Measurements from ENCODE around the gene FHIT.

Gene FHIT

DNA sequence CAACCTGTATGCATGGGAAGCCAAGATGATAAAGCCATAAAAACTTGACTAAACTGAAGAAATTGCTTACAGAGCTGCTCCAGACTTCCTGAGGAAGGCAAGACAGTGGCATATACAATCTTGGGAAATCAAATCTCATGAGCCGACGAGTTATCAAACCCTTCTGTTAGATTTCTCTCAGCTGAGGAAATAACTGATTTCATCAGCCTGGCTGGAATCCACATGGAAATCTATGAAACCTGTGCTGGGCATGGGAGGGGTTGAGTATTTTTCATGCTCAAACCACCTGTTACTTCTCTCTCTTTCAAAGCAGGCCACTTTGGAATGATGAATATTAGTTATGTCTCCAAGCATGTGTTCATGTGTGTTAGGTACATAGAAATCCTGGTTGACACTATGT, 727.7 kb downstream of the FHIT start:
- TF ChIP-seq GATA3 (IDR thresholded peaks at IDR 0.05; ENCODE audit: low read depth, low read length) (no peak), GATA2 (IDR thresholded peaks at IDR 0.05; ENCODE audit: low read depth, low read length) (no peak)

DNA sequence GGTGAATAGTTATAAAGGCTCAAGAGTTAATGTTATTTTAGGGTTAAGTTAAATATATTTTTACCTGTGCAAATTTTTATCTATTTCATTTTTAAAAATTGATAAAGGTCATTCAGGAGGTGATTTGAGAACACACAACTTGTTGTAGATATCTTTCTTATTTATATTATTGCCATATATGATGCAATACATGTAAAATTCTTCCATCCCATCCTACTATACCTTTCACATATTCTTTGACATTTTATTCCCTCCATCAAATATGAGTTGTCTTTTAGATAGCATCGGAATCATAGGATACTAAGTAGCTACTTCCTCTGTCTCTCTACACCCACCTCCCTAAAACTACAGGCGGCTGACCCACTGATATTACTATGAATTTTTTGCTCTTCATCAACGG, 734.1 kb downstream of the FHIT start:
- no peak for TF ChIP-seq GATA2 (IDR thresholded peaks at IDR 0.05; ENCODE audit: low read depth, low read length)
- TF ChIP-seq GATA3 (IDR thresholded peaks at IDR 0.05; ENCODE audit: low read depth, low read length): no peak

DNA sequence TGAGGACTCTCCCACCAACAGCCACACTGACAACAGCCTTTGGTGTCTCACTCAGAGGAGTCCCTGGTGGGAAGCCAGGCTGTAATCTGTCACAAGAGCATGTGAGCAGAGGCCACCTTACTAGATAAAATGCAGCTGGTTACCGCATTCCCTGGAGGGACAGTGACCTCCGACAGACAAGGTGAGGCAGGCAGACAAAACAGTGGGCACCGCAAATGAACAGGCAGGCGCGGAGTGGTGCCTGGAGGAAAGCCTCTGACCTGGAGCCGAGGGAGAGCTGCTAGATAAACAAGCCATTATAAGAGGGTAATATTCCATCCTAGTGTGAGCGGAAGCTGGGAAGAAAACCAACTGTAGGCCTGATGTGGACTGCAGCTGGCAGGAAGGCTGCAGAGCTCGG, 736.4 kb downstream of the FHIT start:
- TF ChIP-seq GATA3 (IDR thresholded peaks at IDR 0.05; ENCODE audit: low read depth, low read length) (no peak), GATA2 (IDR thresholded peaks at IDR 0.05; ENCODE audit: low read depth, low read length) (no peak)

- TF ChIP-seq GATA3 (IDR thresholded peaks at IDR 0.05; ENCODE audit: low read depth, low read length): no peak
- no peak for TF ChIP-seq GATA2 (IDR thresholded peaks at IDR 0.05; ENCODE audit: low read depth, low read length)
Measured at GRCh38 chr3:60514085-60514649, 737.1 kb downstream of the FHIT start.

DNA sequence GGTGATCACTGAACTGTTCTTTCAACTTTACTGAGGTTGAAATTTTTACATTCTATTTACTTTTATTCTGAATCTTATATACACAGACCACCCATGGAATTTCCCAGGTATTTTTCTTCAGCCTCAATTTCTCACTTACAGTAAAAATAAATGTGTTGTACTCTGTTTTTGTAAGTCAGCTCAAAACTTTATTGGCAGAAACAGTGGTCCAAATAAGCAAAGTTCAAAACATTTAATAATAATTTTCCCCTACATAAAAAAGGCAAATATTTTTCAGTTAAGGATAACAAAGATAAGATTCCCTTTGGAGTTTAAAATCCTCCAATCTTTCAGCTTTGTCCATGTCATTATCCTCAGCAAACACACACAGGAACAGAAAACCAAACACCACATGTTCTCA, 738.0 kb downstream of the FHIT start:
- TF ChIP-seq GATA3 (IDR thresholded peaks at IDR 0.05; ENCODE audit: low read depth, low read length) (no peak), GATA2 (IDR thresholded peaks at IDR 0.05; ENCODE audit: low read depth, low read length) (no peak)

DNA sequence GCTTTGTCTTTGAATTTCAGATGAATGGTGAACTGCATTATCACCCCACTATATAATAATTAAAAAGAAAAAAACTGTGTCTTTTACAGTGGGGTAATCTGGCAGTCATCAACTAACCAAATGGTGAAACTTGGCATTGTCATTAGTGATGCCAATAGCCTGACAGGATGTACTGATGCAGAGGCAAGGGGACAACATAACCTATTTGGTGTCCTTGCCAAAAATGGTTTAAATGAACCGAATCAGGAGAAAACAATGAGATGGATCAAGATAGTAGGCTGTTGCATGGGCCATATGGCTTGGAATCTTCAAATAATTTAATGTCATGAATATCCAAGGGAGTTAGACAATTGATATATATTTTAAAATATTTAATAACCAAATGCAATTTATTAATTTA, 738.7 kb downstream of the FHIT start:
- TF ChIP-seq GATA2 (IDR thresholded peaks at IDR 0.05; ENCODE audit: low read depth, low read length) (no peak), GATA3 (IDR thresholded peaks at IDR 0.05; ENCODE audit: low read depth, low read length) (no peak)

DNA sequence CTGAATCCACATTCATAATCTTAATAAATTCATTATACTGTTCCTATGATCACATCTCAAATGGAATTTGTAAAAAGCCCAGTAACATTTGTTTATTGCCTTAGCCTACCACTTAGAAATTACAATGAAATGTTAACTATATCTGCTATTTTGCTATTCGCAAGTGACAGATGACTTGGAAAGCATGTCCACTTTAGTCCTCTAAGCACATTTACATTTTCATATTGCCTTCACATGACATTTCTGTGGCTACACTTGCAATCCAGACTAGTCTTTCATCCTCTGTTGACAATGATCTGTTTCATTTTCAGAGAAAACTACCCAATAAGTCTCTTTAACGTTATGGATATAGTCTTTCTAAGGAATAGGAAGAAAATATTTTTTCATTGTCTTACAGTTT, 741.8 kb downstream of the FHIT start:
- TF ChIP-seq GATA2 (IDR thresholded peaks at IDR 0.05; ENCODE audit: low read depth, low read length) (no peak), GATA3 (IDR thresholded peaks at IDR 0.05; ENCODE audit: low read depth, low read length) (no peak)

- TF ChIP-seq GATA3 (IDR thresholded peaks at IDR 0.05; ENCODE audit: low read depth, low read length): no peak
- TF ChIP-seq GATA2 (IDR thresholded peaks at IDR 0.05; ENCODE audit: low read depth, low read length): no peak
Measured at GRCh38 chr3:60504827-60505457, 746.3 kb downstream of the FHIT start.

GRCh38 chr3:60501314-60501713, 749.9 kb downstream of the FHIT start:
- TF ChIP-seq GATA2 (IDR thresholded peaks at IDR 0.05; ENCODE audit: low read depth, low read length): no peak
- TF ChIP-seq GATA3 (IDR thresholded peaks at IDR 0.05; ENCODE audit: low read depth, low read length): no peak

GRCh38 chr3:60497902-60498301, 753.4 kb downstream of the FHIT start:
- TF ChIP-seq GATA3 (IDR thresholded peaks at IDR 0.05; ENCODE audit: low read depth, low read length) (no peak), GATA2 (IDR thresholded peaks at IDR 0.05; ENCODE audit: low read depth, low read length) (no peak)

GRCh38 chr3:60490992-60491391, 760.3 kb downstream of the FHIT start:
- TF ChIP-seq GATA2 (IDR thresholded peaks at IDR 0.05; ENCODE audit: low read depth, low read length) (no peak), GATA3 (IDR thresholded peaks at IDR 0.05; ENCODE audit: low read depth, low read length) (no peak)

DNA sequence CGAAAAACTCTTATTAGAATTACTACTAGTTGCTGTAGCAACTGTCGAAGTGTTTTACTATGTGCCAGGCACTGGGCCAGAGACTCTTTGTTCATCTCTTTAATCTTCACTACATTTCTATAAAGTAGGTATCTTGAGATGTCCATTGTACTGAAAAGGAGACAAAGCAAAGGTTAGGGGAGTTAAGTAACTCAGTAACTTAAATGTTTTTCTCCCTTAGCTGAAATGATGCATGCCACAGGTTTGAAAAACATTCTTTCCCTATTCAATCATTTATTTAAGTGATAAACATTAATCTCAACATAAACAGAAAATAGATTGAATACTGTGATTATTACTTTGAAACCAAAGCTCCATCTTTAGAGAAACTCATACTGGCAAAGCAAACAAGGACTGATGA, 776.2 kb downstream of the FHIT start:
- no peak for TF ChIP-seq GATA3 (IDR thresholded peaks at IDR 0.05; ENCODE audit: low read depth, low read length)
- TF ChIP-seq GATA2 (IDR thresholded peaks at IDR 0.05; ENCODE audit: low read depth, low read length): no peak

GRCh38 chr3:60469481-60469880, 781.8 kb downstream of the FHIT start:
- TF ChIP-seq GATA3 (IDR thresholded peaks at IDR 0.05; ENCODE audit: low read depth, low read length) (no peak), GATA2 (IDR thresholded peaks at IDR 0.05; ENCODE audit: low read depth, low read length) (no peak)

DNA sequence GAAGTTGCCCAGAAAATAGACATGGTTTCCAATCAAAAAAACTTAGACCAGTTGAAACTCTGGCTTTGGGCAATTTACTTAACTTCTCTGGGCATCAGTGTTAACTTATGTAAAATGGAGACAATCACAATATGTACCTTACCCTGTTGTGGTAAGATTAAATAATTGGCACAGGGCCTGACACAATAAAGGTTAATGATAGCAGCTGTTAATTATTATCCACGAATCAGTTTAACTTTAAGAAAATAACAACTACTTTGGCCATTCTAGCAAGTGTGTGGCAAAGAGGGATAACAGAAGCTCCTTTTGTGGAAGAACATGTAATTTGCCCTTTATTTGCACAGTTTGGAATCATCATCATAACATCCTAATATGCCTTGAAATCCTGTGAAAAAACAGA, 787.6 kb downstream of the FHIT start:
- no peak for TF ChIP-seq GATA2 (IDR thresholded peaks at IDR 0.05; ENCODE audit: low read depth, low read length)

DNA sequence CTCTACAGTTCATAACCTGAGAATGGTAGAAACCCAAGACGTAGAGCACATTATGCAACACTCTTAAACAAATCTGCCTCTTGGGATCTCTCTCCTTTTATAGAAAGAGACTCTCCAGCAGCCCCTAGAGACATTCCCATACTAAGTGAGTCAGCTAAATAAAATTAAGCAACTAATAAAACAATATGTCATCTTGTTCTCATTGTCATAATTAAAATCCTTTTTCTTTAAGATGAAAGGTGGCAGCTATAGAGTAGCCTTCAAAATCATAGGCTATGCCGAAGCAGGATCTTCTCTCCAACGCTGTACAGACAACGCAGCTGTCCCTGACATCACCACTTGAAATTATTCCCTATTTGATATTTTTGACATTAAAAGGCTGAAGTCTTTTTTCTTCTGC, 790.0 kb downstream of the FHIT start:
- TF ChIP-seq GATA2 (IDR thresholded peaks at IDR 0.05; ENCODE audit: low read depth, low read length): no peak
- TF ChIP-seq GATA3 (IDR thresholded peaks at IDR 0.05; ENCODE audit: low read depth, low read length): no peak

DNA sequence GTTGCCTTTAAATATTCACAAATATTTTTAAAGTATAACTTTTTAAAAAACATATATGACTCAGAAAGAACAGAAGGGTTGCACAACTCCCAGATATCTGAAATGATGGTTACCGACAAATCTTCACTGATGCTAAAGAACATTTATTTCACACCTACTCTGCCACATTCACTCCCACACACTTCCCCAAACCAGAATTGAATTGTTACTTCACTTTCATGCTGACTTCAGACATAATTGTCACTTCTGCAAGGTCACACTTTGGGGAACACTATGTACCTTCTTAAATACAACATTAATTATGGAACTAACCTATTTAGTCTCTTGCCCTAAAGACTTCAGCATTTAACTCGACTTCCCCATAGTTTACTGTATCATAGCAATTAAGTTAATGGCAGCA, 795.1 kb downstream of the FHIT start:
- TF ChIP-seq GATA2 (IDR thresholded peaks at IDR 0.05; ENCODE audit: low read depth, low read length): no peak
- no peak for TF ChIP-seq GATA3 (IDR thresholded peaks at IDR 0.05; ENCODE audit: low read depth, low read length)

Data from SH-SY5Y (cell line).